HG03196 (cell line): ENCODE results near the gene OBP2B.
"Not testable (repeated sequence)": the region's sequence is repeated elsewhere in the genome, so short reads cannot be mapped to it uniquely, and the experiment has no call there.

Experiments used
- ATAC-seq: cut with Tn5 transposase; IDR thresholded peaks from one replicate; pipeline ENCODE4 v1.9.1; 2021; ENCODE audit not compliant: unreplicated experiment

OBP2B gene

DNA sequence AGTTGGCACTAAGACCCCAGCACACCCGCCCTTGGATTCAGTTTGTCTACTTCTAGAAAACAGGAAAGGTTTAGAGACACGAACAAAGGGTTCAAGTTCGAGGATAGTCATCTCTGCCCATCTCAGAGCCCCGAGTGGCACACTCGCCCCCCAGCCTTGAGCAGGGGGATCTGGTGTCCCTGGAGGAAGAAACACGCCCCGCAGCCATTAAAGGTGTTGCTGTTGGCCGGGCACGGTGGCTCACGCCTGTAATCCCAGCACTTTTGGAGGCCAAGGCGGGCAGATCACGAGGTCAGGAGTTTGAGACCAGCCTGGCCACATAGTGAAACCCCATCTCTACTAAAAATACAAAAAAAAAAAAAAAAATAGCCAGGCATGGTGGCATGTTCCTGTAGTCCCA, 39.4 kb downstream of the OBP2B start:
- ATAC-seq: not testable (repeated sequence)

DNA sequence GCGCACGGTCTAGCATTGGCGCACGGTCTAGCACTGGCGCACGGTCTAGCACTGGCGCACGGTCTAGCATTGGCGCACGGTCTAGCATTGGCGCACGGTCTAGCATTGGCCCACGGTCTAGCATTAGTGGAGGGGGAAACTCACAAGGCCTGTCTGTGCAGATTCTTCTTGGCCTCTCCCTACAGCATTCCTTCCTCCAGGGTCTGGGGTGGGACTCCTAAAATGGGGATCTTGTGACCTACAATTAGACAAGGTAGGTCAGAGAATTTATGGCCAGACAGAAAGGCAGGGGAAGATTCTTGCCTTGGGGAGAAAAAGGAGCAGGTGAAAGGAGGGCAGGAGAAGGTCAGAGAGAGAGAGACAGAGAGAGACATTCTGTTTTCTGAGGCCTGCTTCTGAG, 39.9 kb downstream of the OBP2B start:
- no peak for ATAC-seq

DNA sequence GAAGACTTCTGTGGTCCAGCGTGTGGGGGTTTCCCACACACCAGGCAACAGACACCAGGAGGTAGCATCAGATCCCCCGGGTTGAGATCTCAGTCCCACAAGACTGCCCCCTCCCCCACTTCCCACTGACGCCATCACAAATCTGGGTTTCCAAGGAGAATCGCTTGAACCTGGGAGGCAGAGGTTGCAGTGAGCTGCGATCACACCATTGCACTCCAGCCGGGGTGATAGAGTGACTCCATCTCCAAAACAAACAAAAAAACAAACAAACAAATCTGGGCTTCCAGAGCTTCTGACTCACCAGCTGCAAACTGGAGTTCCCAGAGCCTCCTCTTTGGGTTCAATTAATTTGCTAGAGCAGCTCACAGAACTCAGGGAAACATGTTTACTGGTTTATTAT, 40.6 kb downstream of the OBP2B start:
- ATAC-seq: no peak

DNA sequence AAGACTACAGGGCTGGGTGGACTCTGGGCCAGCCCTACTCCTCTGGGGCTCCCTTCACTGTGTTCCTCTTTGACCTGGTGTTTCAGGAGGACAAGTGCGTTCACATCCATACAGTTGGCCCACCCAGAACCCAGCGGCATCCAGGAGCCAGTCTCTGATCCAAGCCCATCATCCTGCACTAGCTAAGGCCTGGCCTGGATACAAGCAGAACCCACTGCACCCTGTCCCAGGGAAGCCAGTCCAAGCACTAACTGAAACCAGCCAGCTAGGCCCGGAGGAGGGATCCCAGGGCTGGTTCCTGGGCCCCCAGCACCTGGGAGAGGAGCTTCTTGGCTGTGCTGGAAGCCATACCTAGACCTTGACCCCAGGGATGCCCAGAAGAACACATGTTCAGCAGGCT, 41.3 kb downstream of the OBP2B start:
- no peak for ATAC-seq

DNA sequence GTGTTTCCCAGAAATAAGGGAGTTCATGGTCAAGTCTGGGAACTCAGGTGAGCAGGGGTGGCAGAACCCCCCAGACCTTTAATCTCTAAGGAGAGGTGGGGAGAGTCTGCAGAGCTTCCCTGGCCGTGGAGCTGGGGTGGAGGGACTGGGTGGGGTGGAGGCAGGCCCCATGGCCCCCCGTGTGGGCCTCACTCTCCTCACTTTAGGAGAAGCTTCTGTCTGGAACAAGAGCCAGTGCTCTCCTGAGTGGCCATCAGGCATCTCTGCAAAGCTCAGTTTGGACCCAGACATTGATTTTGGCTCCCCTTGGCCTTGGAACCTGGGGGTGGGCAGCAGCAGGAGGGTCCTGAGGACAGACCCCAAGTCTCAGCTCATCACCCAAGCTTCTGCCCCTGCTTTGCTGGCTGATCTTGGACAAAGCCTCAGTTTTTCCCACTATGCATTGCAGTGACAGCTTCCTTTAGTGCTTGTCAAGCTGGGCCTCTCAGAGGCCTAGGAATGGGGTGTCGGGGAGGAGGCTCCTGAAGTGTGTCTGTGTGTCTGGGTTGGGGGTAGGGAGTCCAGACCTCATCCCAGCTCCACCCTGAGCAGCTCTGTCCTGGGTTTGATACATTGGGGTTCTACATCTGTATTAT, 41.8 kb downstream of the OBP2B start:
- ATAC-seq: no peak

DNA sequence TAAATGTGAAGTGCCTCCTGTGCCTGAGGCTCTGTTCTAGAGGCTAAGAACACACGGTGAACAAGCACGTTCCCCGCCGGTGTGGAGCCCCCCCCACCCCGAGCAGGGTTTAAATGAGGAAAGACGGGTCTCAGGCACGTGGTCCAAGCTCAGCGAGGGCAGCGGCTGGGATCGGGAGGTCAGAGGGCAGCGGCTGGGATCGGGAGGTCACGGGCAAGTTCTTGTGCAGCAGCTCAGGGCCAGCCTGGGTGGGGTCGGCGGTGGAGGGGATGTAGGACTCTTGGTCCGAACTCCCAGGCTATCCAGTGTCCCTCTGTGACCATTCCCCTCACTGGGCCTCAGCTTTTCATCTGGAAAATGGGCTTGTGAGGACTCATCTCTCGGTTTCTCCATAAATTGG, 42.7 kb downstream of the OBP2B start:
- no peak for ATAC-seq

DNA sequence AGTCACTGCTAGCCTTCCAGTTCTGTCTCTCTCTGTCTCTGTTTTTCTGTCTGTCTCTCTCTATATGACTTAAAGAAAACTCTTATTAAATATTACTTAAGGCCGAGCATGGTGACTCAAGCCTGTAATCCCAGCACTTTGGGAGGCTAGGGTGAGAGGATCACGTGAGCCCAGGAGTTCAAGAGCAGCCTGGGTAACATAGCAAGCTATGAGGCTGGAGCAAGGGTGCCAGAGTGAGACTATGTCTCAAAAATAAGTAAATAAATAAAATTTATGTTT, 43.7 kb downstream of the OBP2B start:
- ATAC-seq: no peak

DNA sequence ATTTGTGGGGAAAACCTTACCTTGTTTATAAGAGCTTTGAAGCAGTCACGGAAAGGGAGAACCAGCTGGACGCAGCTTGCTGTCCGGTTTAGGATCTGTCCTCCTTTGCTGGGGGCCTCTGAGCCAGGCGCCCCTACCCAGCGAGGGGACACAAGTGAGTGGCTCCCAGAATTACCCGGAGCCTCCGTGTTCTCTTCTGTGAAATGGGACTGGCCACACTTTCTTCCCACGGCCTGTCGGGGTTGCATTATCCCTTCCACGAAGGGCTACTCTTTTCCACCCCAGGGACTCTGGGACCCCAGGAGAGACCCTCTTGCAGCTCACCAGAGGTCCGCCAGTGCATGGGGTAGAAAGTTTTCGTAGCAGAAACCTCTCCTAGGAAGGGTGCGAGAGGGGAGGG, 44.9 kb downstream of the OBP2B start:
- no peak for ATAC-seq

DNA sequence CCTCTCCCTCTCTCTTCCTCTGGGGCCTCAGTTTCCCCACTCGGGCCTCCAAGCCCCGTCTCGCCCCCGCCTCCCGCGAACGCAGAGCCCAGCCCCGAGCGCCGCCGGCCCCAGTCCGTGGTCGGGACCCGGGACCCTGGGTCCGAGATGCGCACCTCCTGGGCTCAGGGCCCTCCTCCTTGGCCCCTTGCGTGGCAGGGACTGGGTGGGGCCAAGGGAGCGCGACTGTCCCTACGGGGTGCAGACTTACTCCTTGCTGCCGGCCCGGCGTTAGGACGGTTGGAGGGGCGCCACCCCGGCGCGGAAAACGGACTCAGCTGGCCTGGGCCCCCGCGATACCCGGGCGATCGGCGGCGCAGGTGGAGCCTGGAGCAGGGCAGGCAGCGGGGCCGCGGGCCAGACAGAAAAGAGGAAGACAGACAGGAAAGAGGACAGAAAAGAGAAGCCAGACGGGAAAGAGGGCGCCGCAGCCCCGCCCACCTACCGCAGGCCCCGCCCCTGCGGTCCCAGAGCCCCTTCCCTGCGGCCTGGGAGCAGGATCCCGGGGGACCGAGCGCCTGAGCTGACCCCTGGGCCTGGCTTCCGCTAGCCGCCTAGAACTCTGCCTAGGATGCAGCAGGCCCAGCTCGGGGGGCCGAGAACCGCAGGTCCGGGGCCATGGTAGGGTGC, 45.4 kb downstream of the OBP2B start, which contains the start of gene GBGT1:
Gene GBGT1, minus strand, starts transcription at position 411 of the 669 bp plus-strand sequence. CDS start 1,502 bp downstream, outside the sequence.
- ATAC-seq: no peak

DNA sequence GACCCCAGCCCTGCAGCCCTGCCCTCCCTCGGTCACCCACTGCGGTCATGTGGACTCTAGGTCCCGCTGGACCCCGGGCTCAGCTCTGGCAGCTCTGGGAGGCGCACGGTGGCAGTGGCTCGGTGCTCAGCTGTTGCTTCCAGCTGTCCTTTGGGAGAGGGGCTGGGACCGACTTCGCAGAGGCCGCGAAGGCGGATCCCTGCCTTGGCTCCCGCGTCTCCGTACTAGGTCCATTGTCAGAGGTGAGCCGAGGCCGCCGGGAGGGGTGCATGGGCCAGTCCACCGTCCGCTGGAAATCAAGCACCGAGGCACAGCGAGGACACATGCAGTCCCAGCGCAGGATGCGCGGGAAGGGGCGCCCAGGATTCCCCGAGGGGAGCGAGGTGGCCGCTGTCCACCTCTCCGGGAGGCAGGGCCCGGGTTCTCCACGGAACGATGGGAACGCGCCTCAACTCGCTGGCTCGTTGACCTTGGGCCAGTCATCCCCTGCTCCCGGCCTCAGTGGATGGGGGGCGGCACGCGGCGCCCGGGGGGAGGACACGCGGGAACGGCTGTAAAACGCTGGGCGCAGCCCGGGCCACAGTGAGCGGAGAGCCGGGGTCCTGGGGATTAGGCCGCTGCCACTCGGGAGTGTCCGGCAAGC, 46.1 kb downstream of the OBP2B start:
- ATAC-seq: no peak

DNA sequence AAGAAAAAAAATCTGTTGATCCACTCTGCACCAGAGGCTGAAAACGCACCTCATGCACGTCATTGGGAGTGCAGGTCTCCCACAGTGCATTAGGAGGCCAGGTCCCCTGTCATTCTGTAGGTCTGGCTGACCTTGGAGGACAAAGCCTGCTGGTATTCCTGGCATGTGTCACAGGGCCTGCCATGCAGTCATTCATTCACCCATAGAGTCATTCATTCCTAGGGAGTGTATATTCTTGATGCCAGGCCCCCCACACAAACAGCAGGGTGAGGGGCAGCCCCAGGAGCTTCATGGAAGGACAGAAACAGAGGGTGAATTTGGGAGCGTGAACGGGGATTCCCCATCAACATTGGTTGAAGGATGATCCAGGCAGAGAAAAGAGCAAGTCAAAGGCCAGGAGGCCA, 47.5 kb downstream of the OBP2B start:
- ATAC-seq: no peak

DNA sequence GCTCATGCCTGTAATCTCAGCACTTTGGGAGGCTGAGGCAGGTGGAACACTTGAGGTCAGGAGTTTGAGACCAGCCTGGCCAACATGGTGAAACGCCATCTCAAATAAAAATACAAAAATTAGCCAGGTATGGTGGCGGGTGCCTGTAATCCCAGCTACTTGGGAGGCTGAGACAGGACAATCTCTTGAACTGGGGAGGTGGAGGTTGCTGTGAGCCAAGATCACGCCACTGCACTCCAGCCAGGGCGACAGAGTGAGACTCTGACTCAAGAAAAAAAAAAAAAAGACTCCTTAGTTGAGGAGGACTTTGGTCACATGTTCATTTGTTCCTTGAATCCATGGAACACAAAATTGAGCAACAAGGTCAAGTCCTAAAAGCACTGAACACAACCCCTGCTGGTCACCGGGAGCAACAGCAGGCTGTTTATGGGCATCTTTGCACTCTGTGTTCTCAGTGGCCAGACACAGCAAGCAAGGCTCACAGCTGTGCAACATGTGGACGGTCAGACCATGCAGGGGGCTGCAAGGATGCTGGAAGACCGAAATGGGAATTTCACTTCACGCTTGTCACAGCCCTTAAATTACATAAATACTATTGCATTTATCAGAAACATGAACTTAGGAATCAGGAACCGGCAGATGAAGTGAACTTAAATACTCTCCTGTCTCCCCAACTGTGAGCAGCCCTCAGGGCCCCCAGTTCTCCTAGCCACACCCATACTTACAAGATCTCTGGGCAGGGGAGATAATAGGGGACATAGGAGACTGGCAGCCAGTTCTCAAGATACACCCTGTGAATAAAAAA, 48.1 kb downstream of the OBP2B start:
- ATAC-seq: no peak

DNA sequence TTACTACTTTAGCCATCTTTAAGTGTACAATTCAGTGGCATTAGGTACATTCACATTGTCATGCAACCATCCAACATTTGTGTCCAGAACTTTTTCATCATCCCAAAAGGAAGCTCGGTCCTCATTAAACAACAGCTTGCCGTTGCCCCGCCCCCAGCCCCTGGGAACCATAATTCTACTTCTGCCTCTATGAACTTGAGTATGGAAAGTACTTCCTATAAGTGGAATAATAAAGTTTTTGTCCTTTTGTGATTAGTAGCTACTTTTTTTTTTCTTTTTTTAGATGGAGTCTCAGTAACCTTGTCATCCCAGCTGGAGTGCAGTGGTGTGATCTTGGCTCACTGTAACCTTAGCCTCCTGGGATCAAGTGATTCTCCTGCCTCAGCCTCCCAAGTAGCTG, 50.4 kb downstream of the OBP2B start:
- ATAC-seq: no peak
